Adrenal gland (tissue), 5 donors: ENCODE results near the gene ZBTB18.

Experiments
- CTCF ChIP-seq, 6 experiments: fragments of 450-650 bp in 4 of 6; fragments of 200-600 bp in 2 of 6; sonication (generic) in 1 of 6; IDR thresholded peaks; 1 replicate in 5 of 6; 2 replicates in 1 of 6; pipeline versions ENCODE4 v1.5.1 to v1.8.0; 2016 to 2021; ENCODE audit warnings: antibody characterized with exemption in 6 of 6, mild to moderate bottlenecking in 2 of 6, moderate library complexity in 1 of 6
- POLR2A ChIP-seq, 2 donors: fragments of 450-650 bp; IDR thresholded peaks; one replicate each; pipeline ENCODE4 v1.6.1; 2017; ENCODE audit warnings: antibody characterized with exemption in 2 of 2, mild to moderate bottlenecking in 2 of 2, moderate library complexity in 1 of 2
- donor health status: DM: no; HTN: no; CAD: no.

GRCh38 chr1:244096066-244096610 lies 45.1 kb downstream of the ZBTB18 start:
- TF ChIP-seq CTCF (IDR thresholded peaks at IDR 0.05) (no peak), POLR2A (IDR thresholded peaks at IDR 0.05) (no peak)
